Activated naive CD4-positive, alpha-beta T cell treated with Interleukin-2 at 50 U/mL for 16 hours (primary cell): ENCODE measurements around the gene PIK3C2G.

Experiments used
- DNase-seq: peaks from one replicate; pipeline ENCODE4 v3.0.0-alpha.2; 2020

Gene PIK3C2G

DNA sequence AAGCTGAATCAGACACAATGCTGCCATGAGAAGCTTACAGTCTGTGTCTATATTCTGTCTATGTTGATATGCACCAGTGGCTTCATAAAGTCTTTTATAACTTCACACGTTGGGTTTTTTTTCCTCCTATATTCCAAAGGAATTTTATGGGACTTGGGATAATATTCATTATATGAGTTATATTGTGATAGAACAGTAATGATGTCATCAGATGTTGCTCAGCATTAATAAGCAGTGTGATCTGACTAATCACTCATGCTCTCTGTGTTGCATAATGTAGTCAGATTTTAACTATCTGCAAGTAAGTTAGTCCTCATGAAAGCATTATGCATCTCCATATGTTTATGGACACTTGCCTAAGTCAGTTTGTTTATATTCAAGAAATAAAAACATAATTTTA is 316.9 kb downstream of the PIK3C2G start:
- DNase-seq = no peak

DNA sequence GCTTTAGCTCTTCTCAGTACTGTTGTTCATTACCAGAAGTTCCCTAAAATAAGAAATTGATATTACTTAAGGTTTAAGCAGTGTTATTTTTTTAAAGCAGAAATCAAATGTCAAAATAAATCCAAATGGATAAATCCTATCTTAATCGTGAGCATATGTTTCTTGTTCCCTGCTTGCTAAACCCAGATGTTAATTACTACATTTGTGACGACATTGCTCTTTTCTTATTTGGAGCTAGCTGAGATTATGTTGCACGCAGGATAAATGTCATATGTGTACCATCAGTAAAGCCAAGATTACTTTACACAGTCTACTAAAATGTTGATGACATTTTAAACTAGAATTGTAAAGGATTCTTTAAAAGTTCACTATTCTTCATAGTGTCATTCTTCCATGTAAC is 319.0 kb downstream of the PIK3C2G start:
- DNase-seq = no peak

DNA sequence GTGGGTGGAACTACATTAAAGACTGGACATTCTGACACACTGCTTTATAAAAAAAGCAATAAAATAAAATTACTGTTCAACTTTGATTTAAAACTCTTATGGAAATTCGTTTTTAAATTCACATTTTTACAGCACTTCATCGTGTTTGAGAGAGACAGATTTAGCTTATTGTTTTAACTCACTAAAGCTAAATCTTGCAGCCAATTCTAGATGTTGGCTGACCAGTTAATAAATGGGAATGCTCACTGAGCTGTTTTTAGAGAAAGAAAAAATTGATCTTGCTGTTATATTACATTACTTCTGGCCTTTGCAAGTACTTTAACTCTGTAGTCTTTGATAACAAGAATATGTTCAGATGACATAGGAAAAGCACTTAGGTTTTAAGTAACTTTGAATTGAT is 319.4 kb downstream of the PIK3C2G start:
- DNase-seq = no peak

DNA sequence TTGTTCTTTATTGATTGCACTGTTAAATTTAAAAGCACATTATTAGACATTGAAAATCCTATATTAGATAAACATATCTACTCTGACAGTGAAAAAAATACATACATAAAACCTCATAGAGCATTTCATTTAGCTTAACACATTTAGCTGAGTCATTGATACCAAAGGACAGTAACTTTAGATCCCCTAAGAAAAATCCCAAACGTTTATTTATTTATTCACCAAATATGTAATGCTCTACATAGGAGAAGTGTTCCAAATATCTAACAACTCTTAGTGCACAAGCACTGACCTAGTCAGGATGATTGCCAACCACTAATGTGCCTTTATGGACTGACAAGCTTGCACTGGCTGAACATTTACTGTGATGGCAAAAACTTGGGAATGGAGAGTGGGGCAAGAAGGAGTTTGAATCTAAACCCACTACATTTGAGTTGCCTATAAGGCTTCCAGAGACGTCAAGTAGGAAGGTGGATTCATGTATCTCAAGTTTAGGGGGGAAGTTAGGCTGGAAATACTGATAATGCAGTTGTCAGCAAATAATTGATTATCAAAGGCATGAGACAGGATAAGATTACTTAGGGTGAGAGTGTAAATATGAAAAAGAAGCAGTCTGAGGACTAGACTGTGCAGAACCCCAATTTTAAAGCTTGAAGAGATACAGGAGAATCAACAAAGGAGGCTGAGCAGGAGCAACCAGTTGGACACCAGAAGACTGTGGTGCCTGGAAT is 320.1 kb downstream of the PIK3C2G start:
- no peak for DNase-seq

DNA sequence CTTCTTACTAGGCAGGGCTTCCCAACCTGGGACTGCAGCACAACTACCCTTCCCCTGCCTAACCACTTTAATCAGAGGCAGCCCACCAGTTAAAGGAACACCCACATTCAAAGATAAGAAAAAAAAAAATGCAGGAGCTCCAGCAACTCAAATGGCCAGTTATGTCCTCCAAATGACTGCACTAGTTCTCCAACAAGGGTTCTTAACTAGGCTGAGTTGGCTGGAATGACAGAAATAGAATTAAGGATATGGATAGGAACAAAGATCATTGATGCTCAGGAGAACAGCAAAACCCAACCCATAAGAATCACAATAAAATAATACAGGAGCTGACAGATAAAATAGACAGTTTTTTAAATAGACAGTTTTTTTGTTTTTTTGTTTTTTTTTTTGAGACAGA is 322.3 kb downstream of the PIK3C2G start:
- no peak for DNase-seq

DNA sequence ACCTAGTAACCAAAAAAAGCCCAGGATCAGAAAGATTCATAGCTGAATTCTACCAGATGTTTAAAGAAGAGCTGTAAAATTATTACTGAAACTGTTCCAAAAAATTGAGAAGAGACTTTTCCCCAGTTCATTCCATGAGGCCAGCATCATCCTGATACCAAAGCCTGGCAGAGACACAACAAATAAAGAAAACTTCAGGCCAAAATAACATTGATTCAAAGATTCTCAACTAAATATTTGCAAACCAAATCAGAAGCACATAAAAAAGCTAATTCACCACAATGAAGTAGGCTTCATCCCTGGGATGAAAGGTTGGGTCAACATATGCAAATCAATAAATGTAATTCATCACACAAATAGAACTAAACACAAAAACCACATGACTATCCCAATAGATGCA is 325.3 kb downstream of the PIK3C2G start:
- DNase-seq = no peak

DNA sequence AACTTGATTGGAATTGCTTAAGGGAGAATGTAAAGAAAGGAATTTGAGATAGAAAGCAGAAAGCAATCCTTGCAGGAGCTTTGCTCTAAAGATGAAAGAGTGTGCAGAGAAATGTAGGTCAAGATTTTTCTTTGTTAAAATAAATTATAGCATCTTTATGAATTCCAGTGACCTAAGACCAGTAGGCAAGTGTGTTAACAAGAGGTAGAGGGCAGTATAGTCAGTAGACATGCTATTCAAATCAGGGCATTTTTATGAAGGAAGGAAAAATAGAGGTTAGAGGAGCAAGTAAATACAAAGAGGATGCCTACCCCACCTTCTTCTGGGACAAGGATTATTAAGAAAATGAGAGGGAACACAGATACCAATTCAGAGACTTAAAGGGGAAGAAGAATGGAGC is 328.0 kb downstream of the PIK3C2G start:
- no peak for DNase-seq

DNA sequence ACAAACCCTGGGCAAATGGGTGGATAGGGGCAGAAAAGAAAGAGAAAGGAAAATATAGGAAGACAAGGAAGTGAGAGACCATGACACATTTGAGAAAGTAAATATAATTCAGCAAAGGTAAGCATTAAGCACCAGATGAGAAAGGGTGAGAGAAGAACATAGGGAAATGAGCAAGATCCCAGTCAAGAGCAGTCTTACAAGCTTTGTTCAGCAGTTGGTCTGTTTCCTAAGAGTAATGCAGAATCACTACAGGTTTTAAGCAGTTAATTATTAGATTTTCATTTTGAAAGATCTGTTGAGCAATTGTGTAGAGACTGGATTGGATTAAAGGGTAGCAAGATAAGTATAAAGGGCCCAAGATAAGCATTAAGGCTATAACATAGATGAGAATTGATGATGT is 330.2 kb downstream of the PIK3C2G start:
- no peak for DNase-seq

DNA sequence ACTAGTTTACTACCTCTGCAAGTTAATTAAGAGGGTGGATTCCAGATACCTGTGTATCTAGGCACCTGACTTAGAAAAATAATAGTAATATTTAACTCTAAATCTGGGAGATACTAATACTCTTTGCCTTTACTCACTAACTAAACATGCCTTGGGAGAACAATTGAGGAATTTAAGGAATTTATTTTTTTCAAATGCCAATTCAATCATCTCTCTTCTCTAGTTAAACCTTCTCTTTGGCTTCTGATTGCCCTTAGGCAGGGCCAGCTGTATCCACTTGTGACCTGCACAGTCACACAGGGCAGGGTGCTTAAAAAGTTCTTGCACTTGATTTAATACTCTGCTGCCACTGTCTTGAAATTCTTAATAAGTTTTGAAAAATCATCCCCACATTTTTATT is 334.1 kb downstream of the PIK3C2G start:
- DNase-seq = no peak

DNA sequence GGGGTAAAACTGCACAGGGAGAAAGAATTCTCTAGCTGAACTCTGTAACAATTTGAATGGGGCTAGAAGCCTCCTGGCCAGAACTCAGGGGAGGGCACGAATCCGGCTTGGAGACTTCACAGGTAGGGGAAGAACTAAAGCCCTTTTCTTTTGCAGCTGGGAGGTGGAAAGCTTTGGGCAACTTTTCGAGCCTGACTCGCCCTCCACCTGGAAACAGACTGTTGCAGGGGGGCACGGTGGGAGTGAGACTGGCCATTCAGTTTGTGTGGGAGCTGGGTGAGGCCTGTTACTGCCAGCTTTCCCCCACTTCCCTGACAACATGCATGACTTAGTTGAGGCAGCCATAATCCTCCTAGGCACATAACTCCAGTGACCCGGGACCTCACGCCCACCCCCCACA is 340.6 kb downstream of the PIK3C2G start:
- no peak for DNase-seq

DNA sequence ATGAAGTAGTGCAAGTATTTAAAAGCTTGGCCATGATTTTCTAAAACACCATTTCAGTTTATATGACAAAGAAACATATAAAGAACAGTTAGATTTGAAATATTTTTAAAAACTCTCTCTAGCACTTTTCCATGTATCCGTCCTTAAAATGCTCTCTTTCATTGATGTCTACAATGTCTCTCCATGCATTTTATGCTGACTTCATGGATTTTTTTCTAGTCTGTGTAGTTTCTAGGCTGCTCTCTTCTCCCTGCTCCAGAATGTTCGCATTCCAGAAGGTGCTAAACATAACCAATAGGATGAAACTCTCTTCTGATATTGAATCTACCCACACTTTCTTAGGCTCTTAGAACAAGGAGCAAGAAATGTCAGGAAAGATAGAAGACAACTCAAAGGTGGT is 351.7 kb downstream of the PIK3C2G start:
- DNase-seq = no peak

DNA sequence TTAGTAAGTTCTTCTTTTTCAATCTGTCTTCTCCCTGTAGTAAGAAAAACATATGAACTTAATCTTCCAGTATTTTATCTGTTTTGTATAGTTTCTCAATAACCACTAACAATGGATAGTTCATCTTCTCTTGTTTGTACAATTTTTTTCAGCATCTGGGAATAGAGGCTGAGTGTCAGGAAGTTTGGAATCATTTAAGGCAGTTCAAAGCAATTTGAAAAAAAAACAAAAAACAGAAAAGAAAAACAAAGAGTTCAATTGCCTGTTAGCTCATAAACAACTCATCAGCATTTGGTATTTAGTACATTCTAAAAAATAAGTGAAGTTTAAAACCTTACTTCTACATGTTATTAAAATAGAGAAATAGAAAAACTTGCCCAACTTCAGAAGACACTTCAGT is 359.7 kb downstream of the PIK3C2G start:
- no peak for DNase-seq

DNA sequence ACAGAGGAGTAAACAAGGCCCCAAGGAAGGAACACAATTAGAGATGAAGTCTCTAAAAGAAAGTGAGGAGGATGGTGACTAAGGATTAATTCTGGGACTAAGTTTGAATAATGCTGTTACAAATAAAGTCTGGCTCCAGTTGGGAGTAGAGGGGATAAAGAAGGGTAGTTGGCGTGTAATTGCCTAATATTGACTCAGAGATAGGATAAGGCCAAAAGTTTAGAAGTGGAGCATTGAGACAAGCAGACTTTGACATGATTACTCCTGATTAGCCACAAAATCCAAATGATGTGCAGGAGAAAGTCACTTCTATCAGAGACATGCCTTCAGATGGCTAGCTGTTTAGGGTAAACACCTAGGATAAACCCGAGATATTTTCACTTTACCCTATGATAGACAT is 368.1 kb downstream of the PIK3C2G start:
- no peak for DNase-seq

DNA sequence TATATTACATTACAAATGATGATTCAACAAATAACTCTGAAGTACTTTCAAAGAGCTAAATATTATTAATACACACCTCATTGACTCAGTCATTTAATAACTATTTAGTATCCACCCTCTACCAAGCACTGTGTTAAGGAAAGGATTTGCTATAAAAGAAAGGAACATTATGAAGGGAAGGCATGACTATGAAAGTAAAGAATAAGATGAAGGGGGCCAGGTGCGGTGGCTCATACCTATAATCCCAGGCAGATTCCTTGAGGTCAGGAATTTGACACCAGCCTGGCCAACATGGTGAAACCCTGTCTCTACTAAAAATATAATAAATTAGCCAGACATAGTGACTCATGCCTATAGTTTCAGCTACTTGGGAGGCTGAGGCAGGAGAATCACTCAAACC is 368.6 kb downstream of the PIK3C2G start:
- no peak for DNase-seq

DNA sequence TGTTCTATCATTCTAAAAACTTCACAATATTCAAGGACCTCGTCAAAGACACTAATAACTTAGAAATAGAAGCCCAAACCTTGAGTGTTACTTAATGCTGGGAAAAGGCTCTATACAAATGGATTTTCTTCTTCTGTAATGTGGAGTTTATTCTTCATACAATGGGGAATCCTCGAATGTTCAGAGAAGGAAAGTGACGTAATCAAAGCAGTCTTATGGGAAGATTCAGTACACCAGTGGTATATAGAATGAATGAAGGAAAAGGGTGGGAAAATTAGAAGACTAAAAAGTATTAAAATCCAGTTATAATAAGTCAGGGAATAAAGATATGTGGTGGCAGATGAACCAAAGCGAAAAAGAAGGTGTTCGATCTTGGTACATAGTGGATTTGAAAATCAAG is 370.0 kb downstream of the PIK3C2G start:
- DNase-seq = no peak

DNA sequence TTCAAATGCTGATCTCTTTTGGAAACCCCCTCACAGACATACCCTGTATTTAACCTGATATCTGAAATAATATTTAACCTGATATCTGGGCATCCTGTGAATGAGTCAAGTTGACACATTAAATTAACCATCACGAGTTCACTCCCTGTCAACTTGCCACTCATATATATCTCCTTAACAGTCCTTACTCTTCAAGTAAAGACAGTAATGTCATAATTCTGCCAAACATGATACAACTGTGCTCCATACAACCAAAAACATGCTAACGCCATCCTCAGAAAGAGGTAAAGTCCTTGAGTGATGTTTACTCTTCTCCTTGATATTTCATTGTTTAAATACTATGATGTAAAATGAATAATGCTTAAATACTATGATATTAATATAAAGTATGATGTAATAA is 371.5 kb downstream of the PIK3C2G start:
- DNase-seq = no peak

DNA sequence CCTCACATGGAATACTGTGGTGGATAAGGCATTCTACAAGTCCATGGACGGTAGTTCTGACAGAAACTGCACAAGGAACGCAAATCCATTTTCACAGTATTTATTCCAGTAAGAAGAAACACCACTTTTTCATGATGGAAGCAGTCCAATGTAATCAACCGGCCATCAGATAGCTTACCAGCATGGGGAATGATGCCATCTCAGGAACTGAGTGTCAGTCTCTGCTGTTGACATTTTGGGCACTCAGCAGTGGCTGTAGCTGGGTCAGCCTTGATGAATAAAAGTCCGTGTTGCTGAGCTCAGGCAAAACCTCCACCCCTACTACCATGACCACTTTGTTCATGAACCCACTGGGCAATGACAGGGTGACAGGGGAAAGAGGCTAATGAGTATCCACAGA is 373.1 kb downstream of the PIK3C2G start:
- no peak for DNase-seq

DNA sequence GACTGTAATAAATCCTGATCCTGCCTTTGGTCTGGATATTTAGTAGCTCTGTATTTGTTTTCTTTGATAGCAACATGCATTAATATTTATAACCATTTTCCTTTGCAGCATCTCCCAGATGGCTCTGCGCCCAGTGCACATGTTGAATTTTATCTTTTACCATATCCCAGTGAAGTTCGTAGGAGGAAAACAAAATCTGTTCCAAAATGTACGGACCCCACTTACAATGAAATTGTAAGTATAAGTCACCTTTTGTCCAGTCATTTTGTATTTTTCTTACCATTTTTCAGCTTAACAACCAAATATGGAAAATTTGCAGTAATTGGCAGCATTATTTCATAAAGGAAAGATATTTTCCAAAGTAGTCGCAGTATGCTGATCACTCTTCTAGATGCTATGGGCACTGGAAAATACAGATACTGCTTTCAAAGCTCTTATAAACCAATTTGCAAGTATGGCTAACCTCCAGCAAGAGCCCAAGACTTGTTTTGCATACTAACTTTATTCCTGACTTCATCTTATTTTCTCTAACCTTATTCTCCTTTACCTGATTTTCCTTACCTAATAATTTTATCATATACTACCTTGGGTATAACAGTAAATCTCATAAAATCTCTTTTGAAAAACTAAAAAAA is 379.1 kb downstream of the PIK3C2G start:
- DNase-seq = no peak

DNA sequence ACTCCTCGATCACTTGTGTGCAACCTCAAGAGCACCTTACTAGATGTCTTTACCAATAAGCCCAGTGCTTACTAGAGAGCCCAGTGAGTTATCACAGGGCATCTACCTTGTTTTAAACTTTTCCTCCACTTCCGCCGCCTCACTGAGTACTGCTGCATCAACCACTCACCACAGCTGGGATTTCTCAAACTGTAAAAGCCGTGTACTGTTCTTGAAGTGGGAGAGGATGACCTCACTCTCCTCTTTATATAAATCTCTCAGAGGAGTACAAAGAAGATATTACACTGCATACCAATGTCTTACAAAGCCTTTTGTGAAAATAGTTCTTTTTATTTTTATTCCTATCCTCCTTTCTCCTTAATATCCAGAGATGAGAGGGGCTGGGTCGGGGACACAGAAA is 382.4 kb downstream of the PIK3C2G start:
- DNase-seq = no peak

DNA sequence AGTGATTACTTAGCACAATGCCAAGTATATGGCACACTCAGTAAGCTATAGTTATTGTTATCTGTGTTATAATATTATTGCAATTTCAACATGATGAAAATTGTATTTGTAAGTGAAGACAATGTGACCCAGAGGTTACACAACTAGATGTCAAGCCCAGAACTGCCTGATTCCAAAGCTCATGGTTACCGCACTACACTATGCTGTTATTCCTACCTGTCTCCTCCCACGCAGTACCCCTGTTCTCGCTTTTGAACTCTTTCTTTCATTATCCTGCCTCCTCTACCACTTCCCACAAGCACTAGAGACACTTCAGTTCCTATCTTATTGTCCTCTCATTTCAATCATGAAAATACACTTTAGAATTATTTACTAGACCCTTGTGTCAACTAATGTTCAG is 383.2 kb downstream of the PIK3C2G start:
- no peak for DNase-seq

DNA sequence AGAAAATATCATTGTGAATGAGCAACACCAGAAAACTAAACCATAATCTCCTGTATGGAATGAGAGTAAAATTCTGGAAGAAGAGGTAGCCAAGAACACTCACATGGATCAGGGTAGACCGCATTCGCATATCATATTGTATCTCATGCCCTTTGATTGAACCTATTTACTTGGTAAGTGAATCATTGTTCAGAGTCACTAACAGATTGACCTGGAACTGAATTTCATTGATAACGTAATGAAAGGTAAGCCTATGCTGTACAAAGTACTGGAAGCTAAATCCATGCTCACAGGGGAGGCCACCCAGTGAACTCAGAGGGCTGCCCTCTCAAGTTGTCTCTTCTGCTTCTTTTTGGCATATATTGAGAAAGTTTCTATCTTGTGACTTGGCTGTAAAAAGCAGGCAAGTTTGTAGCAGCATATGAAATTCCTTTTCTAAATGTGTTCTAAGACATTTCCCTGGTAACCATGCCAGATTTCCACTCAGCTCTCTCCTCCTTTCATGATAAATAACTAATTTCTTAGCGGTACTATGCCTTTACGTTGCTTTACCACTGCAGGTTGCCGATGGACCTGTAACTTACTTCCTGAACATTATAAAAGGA is 385.1 kb downstream of the PIK3C2G start:
- no peak for DNase-seq

DNA sequence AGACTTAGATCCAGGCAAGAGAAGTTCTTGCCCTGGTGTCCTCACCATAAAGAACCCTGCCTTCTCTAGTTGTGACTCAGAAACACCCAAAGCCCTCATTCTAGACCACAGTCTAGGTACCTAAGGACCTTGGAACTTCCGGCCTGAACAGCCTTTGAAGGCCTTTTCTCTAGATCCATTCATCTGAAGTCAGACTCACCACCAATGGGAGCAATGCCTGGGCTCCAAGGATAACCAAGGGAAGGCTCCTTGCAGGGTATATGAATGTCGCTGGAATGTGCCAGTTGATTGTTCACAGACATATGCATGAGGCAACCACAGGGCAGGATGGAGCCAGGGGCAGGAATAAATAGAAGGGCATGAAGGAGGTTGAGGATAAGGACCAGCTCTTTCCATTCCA is 390.2 kb downstream of the PIK3C2G start:
- DNase-seq = no peak

DNA sequence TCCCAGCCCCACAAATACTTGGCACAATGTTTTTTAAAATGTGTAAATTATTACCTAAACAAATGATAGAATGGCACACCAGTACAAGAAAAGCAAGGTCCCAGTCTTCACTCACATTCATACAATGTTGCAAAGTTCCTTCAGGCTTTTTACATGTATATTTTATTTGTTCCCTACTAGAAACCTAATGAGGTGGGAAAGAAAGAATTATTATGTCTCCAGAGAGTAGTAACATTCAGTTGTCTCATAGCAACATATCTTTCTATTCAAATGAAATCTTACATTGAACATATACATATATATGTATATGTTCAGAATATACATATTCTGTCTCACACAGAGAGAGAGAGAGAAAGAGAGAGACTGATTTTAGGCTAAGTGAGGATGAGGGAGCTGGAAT is 391.3 kb downstream of the PIK3C2G start:
- DNase-seq = no peak

DNA sequence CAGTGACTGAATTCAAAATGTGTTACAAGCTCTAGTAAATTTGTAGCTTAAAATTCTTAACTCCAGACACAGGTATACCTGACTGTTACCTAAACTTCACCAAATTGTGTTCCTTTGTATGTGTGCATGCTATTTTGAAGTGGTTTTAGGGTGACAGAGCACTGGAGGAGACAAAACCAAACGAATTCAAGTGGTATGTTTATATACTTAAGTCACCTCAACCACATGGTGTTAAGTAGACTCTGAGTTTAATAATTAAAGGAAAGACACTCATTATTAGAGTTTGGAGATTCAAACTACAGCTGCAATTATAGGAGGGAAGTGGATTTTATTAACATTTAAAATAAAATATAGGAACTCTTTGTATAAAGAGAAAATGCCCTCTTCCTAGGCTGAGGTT is 392.1 kb downstream of the PIK3C2G start:
- DNase-seq = no peak

DNA sequence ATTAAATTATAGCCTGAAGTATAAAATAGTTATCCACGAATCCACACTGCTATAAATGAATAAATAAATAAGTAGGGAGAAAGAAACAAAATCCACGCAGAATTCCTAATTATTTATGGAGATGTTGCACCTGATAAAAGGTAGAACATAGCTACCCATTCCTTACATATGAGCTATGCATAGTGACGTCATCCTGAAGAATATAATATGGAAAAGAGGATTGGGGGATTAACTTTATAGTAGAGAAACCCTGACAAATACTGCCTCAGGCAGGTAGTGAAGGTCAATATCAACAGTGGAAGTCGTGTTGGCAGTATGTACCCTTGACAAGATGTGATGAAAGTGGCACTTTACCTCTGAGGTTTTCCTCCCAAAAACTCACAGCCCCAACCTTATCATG is 394.0 kb downstream of the PIK3C2G start:
- no peak for DNase-seq
